GM08714 (cell line): ENCODE measurements around the gene CST8.

Source experiments
- H3K4me3 ChIP-seq: fragments of 200-500 bp; sonication (Bioruptor generic); 2 replicates; pipeline ENCODE4 v1.5.1; 2014; ENCODE audit warnings: mild to moderate bottlenecking, low read length, inconsistent platforms
- ZNF274 ChIP-seq: IDR thresholded peaks from 2 replicates; pipeline ENCODE4 v1.6.1; 2012; ENCODE audit warnings: mild to moderate bottlenecking, low read depth, low read length

The CST8 gene

GRCh38 chr20:23520185-23520584 is 29.3 kb downstream of the CST8 start:
- H3K4me3 ChIP-seq: no peak overlapping the region
- TF ChIP-seq ZNF274: no peak

DNA sequence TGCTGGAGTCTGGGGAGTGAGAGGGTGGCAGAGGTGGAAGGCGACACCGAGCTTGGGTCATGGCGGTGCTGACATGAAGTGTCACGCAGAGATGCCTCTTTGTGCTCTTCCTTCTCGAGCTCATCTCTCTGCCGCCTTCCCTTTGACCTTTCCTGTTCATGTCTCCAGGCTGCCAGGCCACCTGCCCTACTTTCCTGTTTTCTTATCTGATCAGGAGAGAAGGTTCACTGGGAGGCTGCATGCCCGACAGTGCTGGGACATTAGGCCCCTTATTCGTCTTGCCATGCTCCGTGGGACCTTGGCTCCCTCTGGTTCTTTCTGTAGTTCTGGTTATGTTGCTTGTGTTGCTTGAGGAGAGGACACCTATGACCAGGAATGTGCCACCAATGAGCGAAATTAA is 33.2 kb downstream of the CST8 start:
- no peak for TF ChIP-seq ZNF274
- H3K4me3 ChIP-seq: no peak overlapping the region

- no peak for TF ChIP-seq ZNF274
- H3K4me3 ChIP-seq: no peak overlapping the region
These were observed 35.9 kb downstream of the CST8 start for GRCh38 chr20:23526850-23527249.

DNA sequence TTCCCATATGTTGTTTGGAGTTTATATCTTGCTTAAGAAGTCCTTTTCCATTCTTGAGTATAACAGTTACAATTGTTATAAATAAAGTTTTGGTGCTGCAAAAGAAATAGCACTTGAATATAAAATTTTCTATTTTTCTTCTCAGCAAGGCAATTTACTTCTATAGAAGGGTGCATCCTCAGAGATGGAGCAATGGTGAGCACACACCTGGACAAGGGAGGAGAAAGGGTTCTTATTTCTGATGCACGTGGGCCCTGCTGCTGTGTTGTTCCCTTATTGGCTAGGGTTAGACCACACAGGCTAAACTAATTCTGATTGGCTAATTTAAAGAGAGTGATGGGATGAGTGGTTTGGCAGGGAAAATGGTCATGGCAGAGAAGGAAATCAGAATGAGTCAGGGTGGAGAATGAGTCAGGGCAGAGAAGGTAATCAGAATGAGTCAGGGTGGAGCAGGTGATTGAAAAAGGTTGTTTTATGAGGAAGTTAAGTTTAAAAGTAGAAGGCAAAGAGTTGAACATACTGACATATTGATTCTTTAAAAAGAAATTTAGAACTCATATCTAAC is 38.0 kb downstream of the CST8 start:
- no peak for TF ChIP-seq ZNF274
- H3K4me3 ChIP-seq: no peak overlapping the region

GRCh38 chr20:23530937-23531567 is 40.1 kb downstream of the CST8 start:
- H3K4me3 ChIP-seq: no peak overlapping the region
- no peak for TF ChIP-seq ZNF274

- H3K4me3 ChIP-seq: no peak overlapping the region
- no peak for TF ChIP-seq ZNF274
These were observed 41.6 kb downstream of the CST8 start for GRCh38 chr20:23532533-23532932.

DNA sequence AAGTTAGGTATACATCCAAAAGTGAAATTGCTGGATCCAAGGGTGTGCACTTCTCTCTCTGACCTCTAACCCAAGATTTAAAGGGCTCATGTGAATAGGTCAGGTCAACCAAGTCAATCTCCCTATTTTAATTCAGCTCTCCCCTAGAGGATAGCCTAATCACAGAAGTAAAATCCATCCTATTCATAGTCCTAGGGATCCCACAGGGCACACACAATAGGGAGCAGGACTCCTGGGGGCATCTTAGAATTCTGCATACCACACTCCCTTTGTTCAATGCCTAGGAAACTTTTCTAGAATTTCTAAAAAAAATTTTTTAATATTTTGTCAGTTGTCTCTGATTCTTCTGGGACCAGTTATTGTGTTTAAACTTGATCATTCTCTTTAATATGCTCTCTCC is 42.2 kb downstream of the CST8 start:
- TF ChIP-seq ZNF274: no peak
- H3K4me3 ChIP-seq: no peak overlapping the region

DNA sequence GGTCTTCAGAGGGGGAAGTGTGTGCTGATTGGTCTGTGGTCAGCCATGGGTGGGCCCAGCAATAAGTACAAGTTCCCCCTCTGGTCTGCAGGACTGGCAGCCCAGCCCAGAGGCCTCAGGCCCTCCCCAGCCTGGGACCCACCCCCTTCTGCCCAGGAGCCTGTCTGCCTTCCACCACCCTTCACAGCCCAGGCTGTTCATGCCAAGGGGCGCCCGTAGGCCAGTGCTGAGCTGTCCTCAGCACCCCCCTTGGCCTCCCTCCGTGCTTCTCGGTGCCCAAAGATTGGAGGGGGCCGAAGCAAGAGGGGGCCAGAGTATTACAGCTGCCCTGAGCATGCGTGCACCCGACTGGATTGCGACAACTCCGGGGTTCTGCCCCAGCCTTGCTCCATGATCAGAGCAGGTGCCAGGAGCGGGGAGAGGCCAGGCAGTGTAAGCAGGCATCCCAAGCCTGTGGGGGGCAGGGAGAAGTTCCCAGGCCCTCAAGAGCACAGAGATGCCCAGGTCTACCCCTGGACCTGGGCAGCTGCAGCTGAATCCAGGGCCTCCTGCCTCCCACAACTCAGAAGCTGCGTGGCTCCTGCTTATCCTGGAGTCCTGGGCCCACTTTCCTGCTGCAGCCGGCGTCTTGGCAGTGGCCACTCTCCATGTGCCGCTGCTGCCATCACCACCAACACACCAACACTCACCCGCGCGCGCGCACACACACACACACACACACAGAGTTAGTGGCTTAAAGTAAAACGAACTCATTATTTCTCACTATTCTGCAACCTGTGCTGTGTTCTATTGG is 44.1 kb downstream of the CST8 start:
- no peak overlapping the region for H3K4me3 ChIP-seq
- no peak for TF ChIP-seq ZNF274

- no peak overlapping the region for H3K4me3 ChIP-seq
- TF ChIP-seq ZNF274: no peak
These were observed 45.5 kb downstream of the CST8 start for GRCh38 chr20:23536328-23536974.

DNA sequence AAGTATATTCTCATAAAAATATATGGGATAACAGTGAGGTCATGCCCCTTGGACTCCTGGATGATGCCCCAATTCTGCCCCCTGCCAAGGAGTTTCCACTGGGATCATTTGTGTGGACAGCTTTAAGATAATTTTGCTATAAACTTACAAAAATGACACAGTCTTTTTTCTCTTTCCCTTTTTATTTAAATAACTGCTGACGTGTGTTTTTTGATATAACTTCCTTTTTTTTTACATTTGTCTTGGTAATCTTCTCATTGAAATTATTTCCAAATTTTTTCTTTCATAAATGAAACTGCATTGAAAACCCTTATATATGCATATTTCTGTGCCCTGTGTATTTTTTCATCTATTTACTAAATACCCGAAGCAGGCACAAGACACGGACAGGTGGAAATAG is 46.1 kb downstream of the CST8 start:
- no peak for TF ChIP-seq ZNF274
- no peak overlapping the region for H3K4me3 ChIP-seq

DNA sequence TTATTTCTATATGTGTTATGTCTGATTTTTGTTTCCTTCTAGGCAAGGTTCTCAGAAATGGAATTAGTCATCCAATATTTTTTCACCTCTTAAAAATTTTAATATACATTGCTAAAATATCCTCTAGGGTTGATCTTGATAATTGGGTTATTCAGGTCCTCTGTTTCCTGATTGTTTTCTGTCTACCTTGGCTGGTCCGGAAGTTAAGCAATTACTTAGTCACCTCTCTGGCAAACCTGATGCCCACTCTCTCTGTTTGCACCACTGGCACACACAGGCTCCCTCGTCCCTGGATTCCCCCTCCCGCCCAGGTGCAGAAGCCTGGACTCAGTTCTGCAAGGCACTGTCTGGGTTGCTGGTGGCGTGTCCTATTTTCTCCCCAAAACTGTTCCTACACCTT is 49.7 kb downstream of the CST8 start:
- no peak for TF ChIP-seq ZNF274
- H3K4me3 ChIP-seq: no peak overlapping the region

GRCh38 chr20:23541330-23541729 is 50.4 kb downstream of the CST8 start:
- TF ChIP-seq ZNF274: no peak
- no peak overlapping the region for H3K4me3 ChIP-seq

DNA sequence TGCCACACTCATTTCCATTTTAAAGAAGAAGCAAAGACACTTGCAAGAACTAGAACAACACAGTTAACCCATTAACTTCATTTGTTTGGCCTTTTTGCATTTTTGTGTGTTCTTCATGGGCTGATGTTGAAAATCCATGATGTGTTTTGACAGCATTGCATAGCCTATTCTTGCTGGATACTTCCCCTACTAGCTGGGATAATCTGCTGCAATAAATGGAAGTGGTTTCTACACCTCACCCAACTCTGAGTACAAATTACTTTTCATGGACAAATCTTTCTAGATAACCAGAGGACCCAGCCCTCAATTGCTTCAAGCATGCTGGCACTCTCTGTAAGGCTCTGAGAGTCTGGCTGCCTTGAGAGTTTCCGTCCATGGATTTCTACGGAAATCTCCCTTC is 50.9 kb downstream of the CST8 start:
- TF ChIP-seq ZNF274: no peak
- no peak overlapping the region for H3K4me3 ChIP-seq

DNA sequence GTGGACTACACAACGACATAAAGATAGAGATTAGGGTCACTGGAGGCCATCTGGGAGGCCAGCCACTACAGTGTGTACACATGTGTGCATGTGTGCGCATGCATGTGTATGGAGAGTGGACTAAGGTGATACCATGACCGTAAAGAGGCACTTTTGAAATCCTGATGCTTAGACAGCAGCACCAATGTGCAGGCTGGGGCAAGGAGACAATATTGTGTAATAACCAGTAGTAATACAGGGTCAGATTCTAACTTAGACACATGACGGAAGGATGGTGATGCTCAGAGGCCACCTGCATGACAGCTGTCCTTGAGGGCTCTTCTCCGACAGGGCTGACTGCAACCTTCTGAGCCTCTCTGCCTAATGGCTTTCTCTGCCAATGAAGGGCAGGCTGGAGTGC is 51.9 kb downstream of the CST8 start:
- no peak for TF ChIP-seq ZNF274

DNA sequence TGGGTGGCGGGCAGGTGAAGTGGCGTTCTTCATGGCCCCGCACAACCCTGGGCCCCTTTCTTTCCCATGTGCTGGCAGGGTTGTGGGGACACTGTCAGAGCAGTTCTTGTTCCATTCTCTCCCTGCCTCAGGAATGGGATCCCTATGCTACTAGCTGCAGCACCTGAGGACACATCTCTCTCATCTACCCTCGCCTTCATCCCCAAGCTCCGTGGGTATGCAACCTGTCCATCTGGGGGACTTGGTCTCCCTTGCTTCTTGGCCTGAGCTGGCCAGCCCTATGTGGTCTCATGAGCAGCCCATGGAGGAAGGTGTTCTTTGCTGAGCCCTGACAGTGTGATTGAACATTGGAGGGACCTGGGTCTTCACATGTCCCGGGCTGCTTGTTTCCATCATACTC is 53.2 kb downstream of the CST8 start:
- H3K4me3 ChIP-seq: no peak overlapping the region
- no peak for TF ChIP-seq ZNF274

More for the DNA sequence above, 51.9 kb downstream of the CST8 start:
- no peak overlapping the region for H3K4me3 ChIP-seq
